ENCODE results near the gene TMEM134.

Gene TMEM134

DNA sequence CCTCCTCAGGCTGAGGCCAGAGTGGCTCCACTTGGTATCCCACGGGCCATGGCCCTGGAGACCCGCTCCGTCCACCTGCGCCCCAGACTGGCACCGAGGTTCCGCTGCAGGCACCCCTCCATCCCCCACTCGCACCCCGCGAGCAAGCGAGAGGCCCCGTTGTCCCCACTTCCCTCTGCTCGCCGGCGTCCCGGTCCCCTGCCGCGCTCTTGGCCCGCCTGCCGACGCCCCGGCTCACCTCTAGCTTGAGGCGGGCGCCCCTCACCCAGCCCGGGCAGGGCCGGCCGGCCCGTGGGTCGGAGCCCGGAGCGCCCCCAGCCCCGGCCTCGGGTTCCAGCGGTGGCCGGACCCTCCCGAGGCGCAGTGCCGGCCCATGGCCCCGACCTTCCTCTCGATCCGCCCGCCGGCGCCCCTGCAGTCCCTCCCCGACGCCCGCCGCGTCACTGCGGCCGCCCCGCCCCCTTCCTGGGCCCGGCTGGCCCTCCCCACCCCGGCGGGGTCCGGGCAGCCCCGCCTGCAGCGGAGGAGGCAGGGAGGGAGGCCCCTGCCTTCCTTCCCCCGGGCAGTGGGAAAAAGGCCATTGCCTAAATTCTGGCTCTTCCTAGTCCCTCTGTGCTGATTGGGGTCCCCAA lies 36.0 kb upstream of the TMEM134 start, which contains the start of gene PITPNM1:
Gene PITPNM1 (minus strand): TSS at position 414 of the 632 bp plus-strand sequence. CDS start 1,183 bp downstream, outside the sequence.
- TF ChIP-seq JUND (IDR thresholded peaks at IDR 0.05; ENCODE audit: low read depth): no peak
- peak; percentile 62 to 76 for DNase-seq (ENCODE audit: low read depth in 1 of 2, low spot score in 1 of 2)
- in situ Hi-C loops (cut with HindIII; ENCODE audit: low pct_unique_long_range_greater_than_20kb, low sequenced_read_pairs): no loop called here

DNA sequence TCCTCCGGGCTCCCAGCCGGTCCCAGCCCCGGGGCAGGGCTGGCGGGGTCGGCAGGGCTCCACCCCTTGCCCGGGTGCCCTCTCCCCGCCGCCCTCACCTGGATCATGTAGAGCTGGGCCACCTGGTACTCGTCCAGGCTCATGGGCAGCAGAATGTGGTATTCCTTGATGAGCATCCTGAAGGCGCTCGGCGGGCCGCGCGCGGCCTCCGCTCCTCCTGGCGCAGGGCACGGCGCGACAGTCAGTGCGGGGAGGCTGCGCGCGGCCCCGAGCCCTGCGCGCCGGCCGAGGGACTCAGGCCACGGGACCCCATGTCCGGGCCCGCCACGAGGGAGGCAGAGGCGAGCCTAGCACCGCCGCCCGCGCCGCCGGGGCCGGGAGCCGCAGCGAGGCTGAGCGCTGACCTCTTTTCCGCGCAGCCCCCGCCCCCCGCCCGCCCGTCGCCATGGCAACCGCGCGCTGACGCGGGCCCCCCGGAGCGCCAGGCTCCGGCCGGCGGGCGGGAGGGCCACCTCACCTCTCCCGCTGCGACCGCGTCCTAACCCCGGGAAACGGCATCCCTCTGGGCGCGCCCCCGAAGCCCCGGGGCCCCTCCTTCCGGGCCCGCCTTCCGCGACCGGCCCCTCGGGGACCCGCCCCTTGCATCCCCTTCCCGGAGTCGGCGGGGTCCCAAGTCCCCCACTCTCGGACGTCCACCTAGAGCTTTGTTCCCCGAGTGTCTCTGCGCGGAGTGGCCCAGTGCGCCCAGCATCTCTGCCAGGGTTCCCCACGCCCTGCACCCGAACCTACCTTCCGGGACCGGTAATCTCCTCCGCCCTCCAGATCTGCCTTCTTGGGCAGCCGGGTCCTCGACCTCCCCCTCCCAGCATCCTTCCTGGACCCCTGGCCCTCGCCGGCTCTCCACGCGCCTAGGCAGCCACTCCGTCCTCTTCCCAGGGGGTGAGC lies 35.2 kb upstream of the TMEM134 start:
- no peak for TF ChIP-seq JUND (IDR thresholded peaks at IDR 0.05; ENCODE audit: low read depth)
- in situ Hi-C loops (cut with HindIII; ENCODE audit: low pct_unique_long_range_greater_than_20kb, low sequenced_read_pairs): no loop called here
- no peak for DNase-seq (ENCODE audit: low read depth in 1 of 2, low spot score in 1 of 2)

GRCh38 chr11:67503119-67504004 lies 34.3 kb upstream of the TMEM134 start:
- in situ Hi-C loops (cut with HindIII; ENCODE audit: low pct_unique_long_range_greater_than_20kb, low sequenced_read_pairs): no loop called here
- no peak for DNase-seq (ENCODE audit: low read depth in 1 of 2, low spot score in 1 of 2)
- no peak for TF ChIP-seq JUND (IDR thresholded peaks at IDR 0.05; ENCODE audit: low read depth)

GRCh38 chr11:67502328-67502979 lies 33.4 kb upstream of the TMEM134 start:
- in situ Hi-C loops (cut with HindIII; ENCODE audit: low pct_unique_long_range_greater_than_20kb, low sequenced_read_pairs): no loop called here
- no peak for DNase-seq (ENCODE audit: low read depth in 1 of 2, low spot score in 1 of 2)
- no peak for TF ChIP-seq JUND (IDR thresholded peaks at IDR 0.05; ENCODE audit: low read depth)

GRCh38 chr11:67501854-67502253 lies 32.8 kb upstream of the TMEM134 start:
- in situ Hi-C loops (cut with HindIII; ENCODE audit: low pct_unique_long_range_greater_than_20kb, low sequenced_read_pairs): no loop called here
- no peak for TF ChIP-seq JUND (IDR thresholded peaks at IDR 0.05; ENCODE audit: low read depth)
- no peak for DNase-seq (ENCODE audit: low read depth in 1 of 2, low spot score in 1 of 2)

DNA sequence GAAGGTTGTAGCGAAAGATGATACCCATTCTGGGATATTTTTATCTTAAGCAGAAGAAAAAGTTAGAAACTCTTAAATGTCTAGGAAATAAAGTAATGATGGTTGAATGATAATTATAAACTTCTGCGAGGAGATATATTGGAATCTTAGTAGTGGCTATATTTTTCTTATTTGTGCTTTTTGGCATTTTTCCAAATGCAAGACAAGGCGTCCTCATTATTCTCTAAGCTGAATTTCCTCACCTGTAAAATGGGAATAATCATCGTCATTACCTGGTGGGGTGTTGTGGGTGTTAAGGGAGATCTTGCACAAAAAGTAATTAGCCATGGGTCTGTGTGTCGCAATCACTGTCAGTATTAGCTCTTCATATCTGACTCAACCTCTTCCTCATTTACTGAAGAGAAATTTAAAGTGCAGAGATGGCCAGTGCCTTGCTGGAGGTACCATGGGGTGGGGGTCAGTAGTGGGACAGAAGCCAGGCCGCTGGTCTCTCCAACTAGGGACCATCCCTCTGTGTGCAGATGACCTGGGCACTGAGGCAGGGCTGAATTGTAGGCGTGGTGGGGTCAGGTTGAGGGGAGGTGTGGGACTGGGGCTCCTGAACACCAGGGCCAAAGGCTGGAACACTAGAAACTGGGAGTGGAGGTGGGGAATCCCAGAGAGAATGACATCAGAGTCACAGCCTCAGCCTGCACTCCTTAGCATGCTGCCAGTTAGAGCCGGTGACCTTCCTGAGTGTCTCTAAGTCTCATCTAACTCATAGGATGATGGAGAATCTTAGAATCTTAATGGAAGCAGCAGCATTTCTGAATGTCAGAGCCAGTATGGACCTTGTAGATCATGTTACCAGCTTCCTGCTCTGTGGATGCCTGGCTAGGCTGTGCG lies 32.0 kb upstream of the TMEM134 start:
- no peak for TF ChIP-seq JUND (IDR thresholded peaks at IDR 0.05; ENCODE audit: low read depth)

DNA sequence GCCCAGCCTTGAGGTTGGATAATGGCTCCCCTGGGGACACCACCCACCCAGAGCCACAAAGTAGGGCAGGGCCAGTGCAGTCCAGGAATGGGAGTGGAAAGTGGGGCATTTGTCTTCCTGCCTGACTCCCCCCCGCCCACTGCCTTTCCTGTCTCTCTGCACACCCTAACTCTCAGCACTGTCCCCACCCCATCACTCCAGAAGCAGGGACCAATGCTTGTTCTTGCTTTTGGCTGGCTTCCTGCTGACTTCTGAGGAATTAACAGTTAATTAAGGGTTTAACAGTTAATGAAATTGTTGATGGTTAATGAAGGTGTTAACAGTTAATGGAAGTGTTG lies 31.4 kb upstream of the TMEM134 start:
- no peak for TF ChIP-seq JUND (IDR thresholded peaks at IDR 0.05; ENCODE audit: low read depth)
- in situ Hi-C loops (cut with HindIII; ENCODE audit: low pct_unique_long_range_greater_than_20kb, low sequenced_read_pairs): no loop called here
- DNase-seq (ENCODE audit: low read depth in 1 of 2, low spot score in 1 of 2): no peak

More for the DNA sequence above, 32.0 kb upstream of the TMEM134 start:
- DNase-seq (ENCODE audit: low read depth in 1 of 2, low spot score in 1 of 2): no peak
- in situ Hi-C loops (cut with HindIII; ENCODE audit: low pct_unique_long_range_greater_than_20kb, low sequenced_read_pairs): no loop called here

DNA sequence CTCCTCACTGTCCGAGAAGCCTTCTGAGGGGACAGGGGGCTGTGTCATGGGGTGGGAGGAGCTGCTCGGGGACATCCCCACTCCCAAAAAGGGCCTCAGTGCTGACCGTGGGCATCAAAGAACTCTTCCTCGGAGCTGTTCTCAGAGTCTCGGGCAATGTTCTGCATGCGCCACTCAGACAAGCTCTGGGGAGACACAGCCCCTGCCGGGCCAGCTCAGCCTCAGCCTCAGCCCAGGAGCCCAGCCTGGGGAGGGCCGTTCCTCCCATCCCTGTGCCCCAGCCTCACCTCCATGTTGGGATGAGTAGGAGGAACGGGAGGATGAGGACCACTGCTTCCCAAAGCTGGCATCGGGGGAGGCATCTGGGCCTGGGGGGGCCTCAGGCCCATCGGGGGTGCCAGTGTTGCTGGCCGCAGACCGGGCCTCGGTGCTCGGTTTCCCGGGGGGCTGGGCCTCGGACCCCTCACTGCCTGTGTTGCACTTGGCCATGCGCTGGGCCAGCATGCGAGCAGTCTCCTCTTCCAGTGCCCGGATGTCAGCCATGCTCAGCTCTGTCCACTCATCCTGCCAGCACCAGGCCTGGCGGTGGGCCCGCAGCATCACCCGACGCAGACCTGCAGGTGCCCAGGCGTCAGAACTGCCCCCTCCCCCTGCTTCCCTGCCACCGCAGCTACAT lies 30.9 kb upstream of the TMEM134 start:
- DNase-seq (ENCODE audit: low read depth in 1 of 2, low spot score in 1 of 2): no peak
- in situ Hi-C loops (cut with HindIII; ENCODE audit: low pct_unique_long_range_greater_than_20kb, low sequenced_read_pairs): no loop called here
- TF ChIP-seq JUND (IDR thresholded peaks at IDR 0.05; ENCODE audit: low read depth): no peak

DNA sequence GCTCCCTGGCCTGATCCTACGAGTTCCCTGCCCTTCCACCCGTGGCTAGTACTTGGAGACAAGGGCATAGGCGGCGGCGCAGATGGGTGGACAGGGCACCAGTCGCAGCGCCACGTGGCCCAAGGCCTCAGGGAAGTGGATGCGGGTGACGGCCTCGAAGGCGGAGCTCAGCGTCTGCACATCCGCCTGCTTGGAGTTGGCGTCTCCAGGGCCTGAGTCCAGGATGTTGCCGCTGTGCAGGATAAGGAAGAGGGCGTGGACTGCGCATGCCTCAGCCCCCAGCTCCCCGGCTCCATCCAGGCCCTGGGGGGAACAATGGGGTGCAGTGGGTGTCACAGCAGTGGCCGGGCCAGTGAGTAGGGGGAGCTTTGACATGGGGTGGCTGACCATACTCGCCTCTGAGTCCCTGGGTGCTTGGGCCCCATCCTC lies 29.5 kb upstream of the TMEM134 start:
- no peak for TF ChIP-seq JUND (IDR thresholded peaks at IDR 0.05; ENCODE audit: low read depth)
- DNase-seq (ENCODE audit: low read depth in 1 of 2, low spot score in 1 of 2): no peak
- in situ Hi-C loops (cut with HindIII; ENCODE audit: low pct_unique_long_range_greater_than_20kb, low sequenced_read_pairs): no loop called here

DNA sequence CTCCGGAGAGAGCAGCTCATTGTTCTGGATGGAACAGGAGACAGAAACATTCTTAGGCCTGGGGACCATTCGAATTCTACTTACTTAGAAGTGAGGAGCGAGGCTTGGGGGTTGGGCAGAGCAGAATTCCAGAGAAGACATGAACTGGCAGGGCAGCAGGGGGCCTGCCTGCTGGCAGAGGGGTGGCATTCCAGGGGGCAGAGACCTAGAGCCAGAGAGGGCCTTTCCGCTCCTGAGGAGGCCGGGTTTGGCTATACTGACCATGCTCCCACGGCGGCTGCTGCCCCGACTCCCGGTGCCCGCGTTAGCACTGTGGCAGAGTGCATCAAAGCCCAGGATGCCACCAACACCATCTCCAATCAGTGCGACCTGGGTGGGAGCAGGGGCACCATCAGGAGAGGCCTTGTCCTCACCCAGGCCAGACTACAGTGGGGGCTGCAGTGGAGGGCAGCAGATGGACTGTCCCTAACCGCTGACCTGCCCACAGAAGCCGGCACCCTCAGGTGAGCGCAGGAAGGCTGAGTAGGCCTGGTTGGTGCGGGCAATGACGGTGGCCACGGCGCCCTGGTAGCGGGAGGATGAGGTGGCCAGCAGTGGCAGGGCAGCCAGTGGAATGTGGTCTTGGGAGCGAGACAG lies 28.7 kb upstream of the TMEM134 start:
- in situ Hi-C loops (cut with HindIII; ENCODE audit: low pct_unique_long_range_greater_than_20kb, low sequenced_read_pairs): no loop called here
- no peak for TF ChIP-seq JUND (IDR thresholded peaks at IDR 0.05; ENCODE audit: low read depth)
- no peak for DNase-seq (ENCODE audit: low read depth in 1 of 2, low spot score in 1 of 2)
